ENCODE data around the gene OR5AL1. TPM values are rescaled to one million over a fixed set of nuclear protein-coding genes. Genes with fewer than 3 reads are reported as not detected.
"Not testable (repeated sequence)": the region's sequence is repeated elsewhere in the genome, so short reads cannot be mapped to it uniquely, and the experiment has no call there.

Gene OR5AL1
- not detected in 2 replicates for total RNA-seq

DNA sequence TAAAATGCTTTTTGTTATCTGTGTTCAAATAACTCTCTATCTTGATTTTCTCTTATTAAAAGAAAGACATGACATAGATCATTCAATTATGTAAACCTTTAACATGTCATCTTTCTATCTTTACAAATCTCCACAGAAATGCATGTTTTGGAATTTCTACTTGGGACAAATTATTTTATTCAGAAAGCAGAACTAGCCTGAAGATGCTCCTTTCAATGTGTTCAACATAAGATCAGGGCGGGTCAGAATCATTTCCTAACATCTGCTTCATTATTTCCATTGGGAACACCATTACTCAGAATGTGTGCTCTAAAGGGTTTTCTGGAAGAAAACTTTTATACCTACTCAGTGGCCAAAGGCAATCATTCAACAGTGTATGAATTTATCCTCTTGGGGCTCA lies at the start of gene OR5AL1:
Gene OR5AL1, plus strand, starts transcription at position 301 of the 400 bp plus-strand sequence.
- DNase-seq (ENCODE audit: low read depth in 2 of 2), result no peak

DNA sequence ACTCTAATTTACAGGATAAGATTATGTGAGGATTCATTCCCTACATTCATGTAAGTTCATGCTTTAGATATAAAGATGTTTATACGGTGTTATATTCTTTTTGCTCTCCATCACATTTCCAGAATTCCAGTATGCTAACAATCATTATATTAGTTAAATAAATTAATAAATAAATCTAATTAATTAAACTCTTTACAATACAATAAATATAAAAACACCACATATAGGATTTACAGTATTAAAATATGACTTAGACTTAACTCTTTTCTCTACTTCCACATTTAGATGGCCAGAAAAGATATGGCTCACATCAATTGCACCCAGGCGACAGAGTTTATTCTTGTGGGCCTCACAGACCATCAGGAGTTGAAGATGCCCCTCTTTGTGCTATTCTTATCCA lies 37.2 kb upstream of the OR5AL1 start, which contains the start of gene OR8U1:
Gene OR8U1, plus strand, starts transcription at position 301 of the 400 bp plus-strand sequence. Its CDS starts 0 bp downstream, at position 301.
- no peak for DNase-seq (ENCODE audit: low read depth in 2 of 2)

DNA sequence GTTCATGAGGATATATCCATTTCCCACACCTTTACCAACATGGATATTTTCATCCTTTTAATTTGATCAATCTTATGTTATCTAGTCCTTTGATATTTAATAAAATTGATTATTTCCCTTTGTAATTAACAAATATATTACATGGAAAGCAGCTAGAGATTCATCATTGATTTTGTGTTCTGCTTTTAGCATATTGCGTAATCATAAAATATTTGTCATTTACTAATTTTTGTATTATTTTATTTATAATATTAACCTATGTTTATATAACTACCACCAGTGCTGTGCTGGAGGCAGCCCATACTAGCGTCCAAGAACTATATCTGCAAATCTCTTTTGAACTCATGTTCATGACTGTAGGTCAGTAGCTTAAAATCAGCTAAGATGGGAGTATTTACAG lies 32.4 kb upstream of the OR5AL1 start:
- no peak for DNase-seq (ENCODE audit: low read depth in 2 of 2)

DNA sequence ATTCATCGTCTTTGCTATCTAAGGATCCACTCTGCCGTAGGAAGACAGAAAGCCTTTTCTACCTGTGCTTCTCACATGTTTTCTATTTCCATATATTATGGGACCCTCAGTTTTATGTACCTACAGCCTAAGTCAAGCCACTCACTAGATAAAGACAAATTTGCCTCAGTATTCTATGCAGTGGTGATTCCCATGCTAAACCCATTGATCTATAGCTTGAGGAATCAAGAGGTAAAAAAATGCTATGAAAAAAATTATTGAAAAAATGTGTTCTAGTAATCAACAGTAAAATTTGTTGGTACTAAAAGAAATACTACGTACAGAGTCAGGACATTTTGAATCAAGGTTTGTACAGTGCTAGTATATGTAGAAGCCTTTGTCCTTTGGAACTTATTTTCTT lies 18.1 kb upstream of the OR5AL1 start:
- DNase-seq (ENCODE audit: low read depth in 2 of 2), result no peak

DNA sequence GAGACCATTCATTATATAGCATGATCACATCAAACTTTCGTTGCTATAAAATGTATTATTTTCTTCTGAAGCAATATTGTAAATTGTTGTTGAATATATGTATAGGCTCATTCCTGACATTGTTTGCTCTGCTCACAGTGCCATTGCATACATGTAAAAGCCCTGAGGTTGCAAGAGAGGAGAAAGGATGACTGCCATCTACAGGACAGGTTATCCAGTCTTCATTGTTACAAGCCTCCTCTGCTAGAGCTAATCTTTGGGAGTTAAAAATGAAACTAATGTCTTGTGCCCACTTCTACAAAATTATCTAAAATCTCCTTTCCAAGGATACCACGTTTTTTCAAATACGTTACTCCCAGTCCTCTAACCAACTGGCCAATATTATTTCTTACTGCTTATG lies 16.4 kb upstream of the OR5AL1 start:
- DNase-seq (ENCODE audit: low read depth in 2 of 2), result no peak

DNA sequence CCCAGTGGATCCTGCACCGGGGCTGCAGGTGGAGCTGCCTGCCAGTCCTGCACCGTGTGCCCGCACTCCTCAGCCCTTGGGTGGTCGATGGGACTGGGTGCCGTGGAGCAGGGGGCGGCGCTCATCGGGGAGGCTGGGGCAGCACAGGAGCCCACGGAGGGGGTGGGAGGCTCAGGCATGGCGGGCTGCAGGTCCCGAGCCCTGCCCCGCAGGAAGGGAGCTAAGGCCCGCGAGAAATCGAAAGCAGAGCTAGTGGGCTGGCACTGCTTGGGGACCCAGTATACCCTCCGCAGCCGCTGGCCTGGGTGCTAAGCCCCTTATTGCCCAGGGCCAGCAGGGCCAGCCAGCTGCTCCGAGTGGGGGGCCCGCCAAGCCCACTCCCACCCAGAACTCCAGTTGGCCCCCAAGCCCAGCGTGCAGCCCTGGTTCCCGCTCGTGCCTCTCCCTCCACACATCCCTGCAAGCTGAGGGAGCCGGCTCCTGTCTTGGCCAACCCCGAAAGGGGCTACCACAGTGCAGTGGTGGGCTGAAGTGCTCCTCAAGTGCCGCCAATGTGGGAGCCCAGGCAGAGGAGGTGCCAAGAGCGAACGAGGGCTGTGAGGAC lies 10.5 kb upstream of the OR5AL1 start:
- not testable (repeated sequence) for DNase-seq (ENCODE audit: low read depth in 2 of 2)

DNA sequence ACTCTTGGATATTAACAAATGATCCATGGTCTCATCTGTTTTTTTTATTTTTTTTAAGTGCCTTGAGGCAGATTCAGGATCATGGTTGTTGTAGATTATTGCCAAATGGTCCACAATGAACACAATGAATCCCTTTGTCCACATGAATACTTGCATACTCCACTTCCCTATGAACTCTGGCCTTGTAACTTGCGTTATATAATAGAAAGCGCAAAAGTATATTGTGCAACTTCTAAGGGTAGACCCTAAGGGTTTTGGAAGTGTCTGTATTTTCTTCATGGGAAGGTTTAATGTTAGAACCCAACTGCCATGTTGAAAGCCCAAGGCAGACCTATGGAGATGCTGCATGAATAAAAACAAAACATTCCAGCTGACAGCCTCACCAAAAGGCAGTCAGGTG lies 8.1 kb upstream of the OR5AL1 start:
- DNase-seq (ENCODE audit: low read depth in 2 of 2), result no peak

DNA sequence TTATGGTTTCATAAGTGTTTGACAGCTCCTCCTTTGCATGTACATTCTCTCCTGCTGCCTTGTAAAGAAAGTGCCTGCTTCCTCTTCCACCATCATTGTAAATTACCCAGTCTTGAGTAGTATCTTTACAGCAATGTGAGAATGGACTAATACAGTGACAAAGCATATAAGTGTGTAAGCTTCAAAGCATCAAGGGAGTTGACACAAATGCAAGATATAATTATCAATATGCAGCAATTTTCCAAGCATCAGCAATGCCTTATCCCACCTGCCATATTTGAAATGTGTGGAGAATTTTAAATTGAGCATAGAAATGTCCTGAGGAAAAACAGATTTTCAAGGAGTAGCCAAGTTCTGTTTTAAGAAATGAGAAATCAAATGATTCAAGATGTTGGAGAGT lies 1.7 kb upstream of the OR5AL1 start:
- DNase-seq (ENCODE audit: low read depth in 2 of 2), result no peak

DNA sequence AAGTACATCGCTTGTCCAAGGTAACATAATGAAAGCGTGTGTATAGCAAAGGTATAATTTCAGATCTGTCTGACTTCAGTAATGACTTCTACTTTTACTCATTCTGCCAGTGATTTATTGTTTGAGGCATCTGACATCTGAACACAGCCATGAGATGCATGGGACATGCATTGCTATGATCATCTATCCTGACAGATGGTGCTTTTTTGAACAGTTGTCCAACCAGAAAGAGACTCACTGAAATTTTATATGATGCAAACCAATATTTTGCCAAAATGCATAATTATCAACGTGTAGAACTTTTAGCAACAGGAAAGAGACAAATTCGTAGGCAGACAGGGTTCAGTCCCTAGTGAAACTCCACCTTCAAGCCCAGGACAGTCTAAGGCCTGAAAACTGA lies 41.0 kb downstream of the OR5AL1 start:
- DNase-seq (ENCODE audit: low read depth in 2 of 2), result no peak

DNA sequence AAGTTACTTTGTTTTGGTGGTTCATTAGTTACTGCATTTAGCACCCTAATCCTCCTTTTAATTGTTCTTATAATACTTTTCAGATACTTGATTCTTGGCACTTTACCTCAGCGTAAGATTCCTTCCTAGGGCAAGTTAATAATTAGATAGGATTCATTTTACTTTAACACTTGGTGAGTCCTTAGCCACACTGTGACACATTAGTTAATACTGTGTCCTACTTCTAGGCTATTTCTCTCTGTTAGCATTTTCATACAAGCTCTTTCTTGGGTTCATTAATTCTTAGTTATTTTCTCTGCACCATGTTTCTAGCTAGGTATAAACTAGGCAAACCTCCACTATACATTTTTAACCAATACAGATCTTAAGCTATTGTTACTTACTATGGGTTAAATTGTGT lies 44.6 kb downstream of the OR5AL1 start:
- no peak for DNase-seq (ENCODE audit: low read depth in 2 of 2)

Other genes starting within 250 kb of the OR5AL1 start
- not detected in 2 replicates for gene OR5J2, start 236.1 kb upstream of the OR5AL1 start, total RNA-seq
- gene OR5T2, start 178.4 kb upstream of the OR5AL1 start, total RNA-seq, result not detected in 2 replicates
- not detected in 2 replicates for gene OR5T3, start 160.4 kb upstream of the OR5AL1 start, total RNA-seq
- not detected in 2 replicates for gene OR5T1, start 138.5 kb upstream of the OR5AL1 start, total RNA-seq
- not detected in 2 replicates for gene OR8H1, start 120.4 kb upstream of the OR5AL1 start, total RNA-seq
- gene OR8K3, start 97.6 kb upstream of the OR5AL1 start, total RNA-seq, result not detected in 2 replicates
- gene OR8K1, start 66.7 kb upstream of the OR5AL1 start, total RNA-seq, result not detected in 2 replicates
- not detected in 2 replicates for gene OR8J1, start 58.4 kb upstream of the OR5AL1 start, total RNA-seq
- not detected in 2 replicates for gene OR8U1, start 37.1 kb upstream of the OR5AL1 start, total RNA-seq
- gene OR5M3, start 60.7 kb downstream of the OR5AL1 start, total RNA-seq, result not detected in 2 replicates
- not detected in 2 replicates for gene OR5M8, start 78.7 kb downstream of the OR5AL1 start, total RNA-seq
- gene OR5M11, start 130.6 kb downstream of the OR5AL1 start, total RNA-seq, result not detected in 2 replicates
- gene OR5M10, start 165.0 kb downstream of the OR5AL1 start, total RNA-seq, result not detected in 2 replicates
- gene OR5M1, start 202.2 kb downstream of the OR5AL1 start, total RNA-seq, result not detected in 2 replicates
- not detected in 2 replicates for gene OR5AP2, start 229.7 kb downstream of the OR5AL1 start, total RNA-seq

Data from dermis microvascular lymphatic vessel endothelial cell (primary cell).